Measurements from ENCODE around the gene FCHO2.
A peak's percentile ranks its signal among the peaks of the same experiment; 100 is the strongest.
"Not testable (repeated sequence)": the region's sequence is repeated elsewhere in the genome, so short reads cannot be mapped to it uniquely, and the experiment has no call there.

The FCHO2 gene

GRCh38 chr5:72922422-72922821, 33.4 kb upstream of the FCHO2 start:
- DNase-seq (ENCODE audit: low spot score), result no peak
- TF ChIP-seq, protein P1, sequence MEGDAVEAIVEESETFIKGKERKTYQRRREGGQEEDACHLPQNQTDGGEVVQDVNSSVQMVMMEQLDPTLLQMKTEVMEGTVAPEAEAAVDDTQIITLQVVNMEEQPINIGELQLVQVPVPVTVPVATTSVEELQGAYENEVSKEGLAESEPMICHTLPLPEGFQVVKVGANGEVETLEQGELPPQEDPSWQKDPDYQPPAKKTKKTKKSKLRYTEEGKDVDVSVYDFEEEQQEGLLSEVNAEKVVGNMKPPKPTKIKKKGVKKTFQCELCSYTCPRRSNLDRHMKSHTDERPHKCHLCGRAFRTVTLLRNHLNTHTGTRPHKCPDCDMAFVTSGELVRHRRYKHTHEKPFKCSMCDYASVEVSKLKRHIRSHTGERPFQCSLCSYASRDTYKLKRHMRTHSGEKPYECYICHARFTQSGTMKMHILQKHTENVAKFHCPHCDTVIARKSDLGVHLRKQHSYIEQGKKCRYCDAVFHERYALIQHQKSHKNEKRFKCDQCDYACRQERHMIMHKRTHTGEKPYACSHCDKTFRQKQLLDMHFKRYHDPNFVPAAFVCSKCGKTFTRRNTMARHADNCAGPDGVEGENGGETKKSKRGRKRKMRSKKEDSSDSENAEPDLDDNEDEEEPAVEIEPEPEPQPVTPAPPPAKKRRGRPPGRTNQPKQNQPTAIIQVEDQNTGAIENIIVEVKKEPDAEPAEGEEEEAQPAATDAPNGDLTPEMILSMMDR (IDR thresholded peaks at IDR 0.05), result no peak

DNA sequence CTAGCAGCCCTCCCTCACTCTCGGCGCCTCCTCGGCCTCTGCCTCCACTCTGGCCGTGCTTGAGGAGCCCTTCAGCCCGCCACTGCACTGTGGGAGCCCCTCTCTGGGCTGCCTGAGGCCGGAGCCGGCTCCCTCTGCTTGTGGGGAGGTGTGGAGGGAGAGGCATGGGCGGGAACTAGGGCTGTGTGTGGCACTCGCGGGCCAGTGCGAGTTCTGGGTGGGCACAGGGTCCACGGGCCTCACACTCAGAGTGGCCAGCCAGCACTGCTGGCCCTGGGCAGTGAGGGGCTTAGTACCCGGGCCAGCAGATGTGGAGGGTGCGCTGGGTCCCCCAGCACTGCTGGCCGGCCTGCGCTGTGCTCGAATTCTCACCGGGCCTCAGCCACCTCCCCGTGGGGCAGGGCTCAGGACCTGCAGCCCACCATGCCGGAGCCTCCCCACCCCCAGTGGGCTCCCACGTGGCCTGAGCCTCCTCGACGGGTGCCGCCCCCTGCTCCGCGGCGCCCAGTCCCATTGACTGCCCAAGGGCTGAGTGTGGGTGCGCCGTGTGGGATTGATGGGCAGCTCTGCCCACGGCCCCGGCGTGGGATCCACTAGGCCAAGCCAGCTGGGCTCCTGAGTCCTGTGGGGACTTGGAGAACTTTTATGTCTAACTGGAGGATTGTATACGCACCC, 30.4 kb upstream of the FCHO2 start:
- Histone ChIP-seq H3K27ac (no peak overlapping the region), H3K4me3 (no peak overlapping the region)
- no peak for DNase-seq (ENCODE audit: low spot score)
- TF ChIP-seq, protein P1 (IDR thresholded peaks at IDR 0.05), result no peak

More at GRCh38 chr5:72922422-72922821, 33.4 kb upstream of the FCHO2 start:
- no peak overlapping the region for H3K27ac ChIP-seq
- no peak overlapping the region for H3K4me3 ChIP-seq

DNA sequence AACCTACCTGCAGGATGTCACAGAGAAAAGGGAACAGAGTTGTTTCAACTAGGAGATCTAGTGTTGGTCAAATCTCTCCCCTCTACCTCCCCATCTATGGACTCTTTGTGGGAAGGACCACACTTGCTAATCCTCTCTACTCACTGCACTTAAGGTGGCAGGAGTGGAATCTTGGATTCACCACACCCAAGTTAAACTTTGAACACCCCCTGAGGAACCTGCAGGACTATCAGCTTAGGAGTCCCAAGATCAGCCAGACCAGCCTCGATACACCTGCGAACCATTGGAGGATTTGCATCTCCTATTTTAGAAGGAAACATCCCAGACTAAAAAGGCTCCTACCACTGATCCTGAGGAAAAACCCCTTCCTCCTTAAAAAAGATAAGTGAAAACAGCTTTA, 23.2 kb upstream of the FCHO2 start:
- H3K27ac ChIP-seq; DNase-seq (ENCODE audit: low spot score): not testable (repeated sequence)

GRCh38 chr5:72934953-72935725, 20.7 kb upstream of the FCHO2 start:
- H3K4me3 ChIP-seq; DNase-seq (ENCODE audit: low spot score); H3K27ac ChIP-seq: not testable (repeated sequence)

More for the DNA sequence above, 23.2 kb upstream of the FCHO2 start:
- not testable (repeated sequence) for H3K4me3 ChIP-seq

DNA sequence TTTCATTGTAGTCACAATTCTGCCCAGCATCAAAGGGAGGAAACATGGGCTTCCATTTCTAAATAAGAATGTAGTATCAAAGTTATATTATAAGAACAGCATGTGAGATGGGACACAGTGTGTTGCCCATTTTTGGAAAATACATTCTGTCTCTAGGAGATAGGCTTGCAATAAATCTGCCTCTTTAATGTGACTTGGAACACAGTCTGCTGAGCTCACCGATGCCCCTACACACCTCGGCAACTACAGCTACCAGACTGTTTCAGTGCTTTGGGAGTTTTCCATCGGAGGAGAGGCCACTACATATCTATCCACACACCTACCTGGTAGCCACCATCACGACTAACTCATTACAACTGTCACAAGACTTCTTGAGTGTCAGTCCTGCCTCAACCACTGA, 18.9 kb upstream of the FCHO2 start:
- Histone ChIP-seq H3K4me3 (no peak overlapping the region), H3K27ac (peak overlapping the region in 1 of 2 donors; percentile 66)
- TF ChIP-seq, protein P1 (IDR thresholded peaks at IDR 0.05), result no peak
- DNase-seq (ENCODE audit: low spot score), result no peak

- DNase-seq (ENCODE audit: low spot score), result no peak
- TF ChIP-seq, protein P1 (IDR thresholded peaks at IDR 0.05), result no peak
- H3K4me3 ChIP-seq, result no peak overlapping the region
- H3K27ac ChIP-seq, result peak overlapping the region in 1 of 2 donors; percentile 66
These were observed 18.3 kb upstream of the FCHO2 start for GRCh38 chr5:72937517-72938061.

- H3K4me3 ChIP-seq, result no peak overlapping the region
- peak overlapping the region in 1 of 2 donors; percentile 25 for H3K27ac ChIP-seq
- TF ChIP-seq, protein P1 (IDR thresholded peaks at IDR 0.05), result no peak
- DNase-seq (ENCODE audit: low spot score), result no peak
These were observed 17.6 kb upstream of the FCHO2 start for GRCh38 chr5:72938206-72938605.

DNA sequence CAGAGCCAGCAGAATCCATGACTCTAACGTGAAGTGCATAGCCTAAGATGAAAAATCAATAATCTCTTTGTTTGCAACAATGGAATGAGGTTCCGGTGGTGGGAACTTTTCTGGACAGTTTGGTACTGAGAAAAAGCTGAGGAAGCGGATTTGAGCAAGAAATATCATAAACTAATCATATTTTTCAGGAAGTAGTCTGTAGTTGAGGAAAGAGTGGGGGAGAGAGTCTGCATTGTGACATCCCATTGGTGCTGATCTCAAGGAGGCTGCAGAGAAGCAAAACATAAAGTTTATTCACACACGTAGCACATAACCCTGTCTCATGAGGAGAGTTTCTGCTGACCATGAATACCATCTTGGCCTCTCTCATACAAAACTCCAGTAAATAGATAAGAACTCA, 15.8 kb upstream of the FCHO2 start:
- TF ChIP-seq, protein P1 (IDR thresholded peaks at IDR 0.05), result no peak
- H3K27ac ChIP-seq, result no peak overlapping the region
- no peak for DNase-seq (ENCODE audit: low spot score)
- H3K4me3 ChIP-seq, result no peak overlapping the region
